Stimulated activated CD8-positive, alpha-beta memory T cell treated with anti-CD3 and anti-CD28 coated beads, Interleukin-4, amount 100 ng/mL, for 4 hours (primary cell): ENCODE measurements around the gene IRF2BP1.

Experiments used
- DNase-seq, 2 donors: peaks; one replicate each; pipeline ENCODE4 v3.0.0-alpha.2; 2020; ENCODE audit warnings: low read depth in 2 of 2, low spot score in 1 of 2

The IRF2BP1 gene, protein sequence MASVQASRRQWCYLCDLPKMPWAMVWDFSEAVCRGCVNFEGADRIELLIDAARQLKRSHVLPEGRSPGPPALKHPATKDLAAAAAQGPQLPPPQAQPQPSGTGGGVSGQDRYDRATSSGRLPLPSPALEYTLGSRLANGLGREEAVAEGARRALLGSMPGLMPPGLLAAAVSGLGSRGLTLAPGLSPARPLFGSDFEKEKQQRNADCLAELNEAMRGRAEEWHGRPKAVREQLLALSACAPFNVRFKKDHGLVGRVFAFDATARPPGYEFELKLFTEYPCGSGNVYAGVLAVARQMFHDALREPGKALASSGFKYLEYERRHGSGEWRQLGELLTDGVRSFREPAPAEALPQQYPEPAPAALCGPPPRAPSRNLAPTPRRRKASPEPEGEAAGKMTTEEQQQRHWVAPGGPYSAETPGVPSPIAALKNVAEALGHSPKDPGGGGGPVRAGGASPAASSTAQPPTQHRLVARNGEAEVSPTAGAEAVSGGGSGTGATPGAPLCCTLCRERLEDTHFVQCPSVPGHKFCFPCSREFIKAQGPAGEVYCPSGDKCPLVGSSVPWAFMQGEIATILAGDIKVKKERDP

DNA sequence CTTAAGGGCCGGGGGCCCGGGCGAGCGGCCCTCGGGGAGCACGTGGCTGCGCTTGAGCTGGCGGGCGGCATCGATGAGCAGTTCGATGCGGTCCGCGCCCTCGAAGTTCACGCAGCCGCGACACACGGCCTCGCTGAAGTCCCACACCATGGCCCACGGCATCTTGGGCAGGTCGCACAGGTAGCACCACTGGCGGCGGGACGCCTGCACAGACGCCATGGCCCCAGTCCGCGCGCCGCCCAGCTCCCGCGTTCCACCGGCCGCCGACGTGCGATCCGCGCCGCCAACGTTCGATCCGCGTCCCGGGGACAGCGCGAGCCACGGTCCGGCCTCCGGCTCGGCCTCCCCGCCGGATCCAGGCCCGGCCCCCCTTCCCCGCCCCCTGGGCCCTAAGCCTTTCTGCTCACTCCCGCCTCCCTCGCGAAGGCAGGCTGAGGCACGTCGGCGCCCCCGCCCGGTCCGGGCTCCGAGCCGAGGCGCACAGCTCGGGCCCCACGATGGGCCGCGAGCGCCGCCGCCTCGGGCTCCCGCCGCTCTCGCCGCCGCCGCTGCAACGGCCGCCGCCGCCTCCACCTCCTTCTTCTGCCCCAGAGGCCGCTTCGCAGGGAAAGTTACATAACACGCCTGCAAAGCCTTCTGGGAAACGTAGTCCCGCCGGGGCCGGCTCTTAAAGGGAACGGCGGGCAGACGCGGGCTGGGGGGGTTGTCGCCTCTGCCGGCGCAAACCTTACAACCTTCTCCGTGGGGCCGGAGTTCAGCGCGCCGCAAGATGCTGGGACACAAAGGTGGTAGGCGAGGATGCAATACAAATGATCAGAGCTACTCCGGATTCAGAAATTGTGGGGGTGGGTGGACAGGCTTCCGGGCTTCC, at the start of gene IRF2BP1:
Gene IRF2BP1 (minus strand): TSS at position 586 of the 871 bp plus-strand sequence. CDS start 367 bp downstream, at position 219.
- DNase-seq: peak; percentile 72 to 73

DNA sequence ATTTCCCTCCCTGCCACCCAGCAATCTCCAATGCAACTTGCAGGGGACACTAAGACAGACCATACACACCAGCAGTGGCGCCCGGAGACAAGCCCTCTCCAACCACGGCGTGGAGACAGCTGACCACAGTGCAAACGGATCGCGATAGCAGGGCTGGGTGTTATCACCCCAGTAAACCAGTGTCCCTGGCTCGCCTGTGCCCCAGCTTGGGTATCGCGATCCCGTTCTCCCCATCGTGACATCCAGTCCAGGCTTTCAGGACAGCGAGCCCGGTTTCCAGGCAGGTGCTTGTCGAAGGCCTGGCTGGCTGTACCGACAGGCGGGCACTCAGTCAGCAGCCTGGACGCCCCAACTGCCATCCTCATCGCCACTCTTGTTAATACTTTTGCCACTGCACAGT, 49.3 kb upstream of the IRF2BP1 start:
- no peak for DNase-seq

DNA sequence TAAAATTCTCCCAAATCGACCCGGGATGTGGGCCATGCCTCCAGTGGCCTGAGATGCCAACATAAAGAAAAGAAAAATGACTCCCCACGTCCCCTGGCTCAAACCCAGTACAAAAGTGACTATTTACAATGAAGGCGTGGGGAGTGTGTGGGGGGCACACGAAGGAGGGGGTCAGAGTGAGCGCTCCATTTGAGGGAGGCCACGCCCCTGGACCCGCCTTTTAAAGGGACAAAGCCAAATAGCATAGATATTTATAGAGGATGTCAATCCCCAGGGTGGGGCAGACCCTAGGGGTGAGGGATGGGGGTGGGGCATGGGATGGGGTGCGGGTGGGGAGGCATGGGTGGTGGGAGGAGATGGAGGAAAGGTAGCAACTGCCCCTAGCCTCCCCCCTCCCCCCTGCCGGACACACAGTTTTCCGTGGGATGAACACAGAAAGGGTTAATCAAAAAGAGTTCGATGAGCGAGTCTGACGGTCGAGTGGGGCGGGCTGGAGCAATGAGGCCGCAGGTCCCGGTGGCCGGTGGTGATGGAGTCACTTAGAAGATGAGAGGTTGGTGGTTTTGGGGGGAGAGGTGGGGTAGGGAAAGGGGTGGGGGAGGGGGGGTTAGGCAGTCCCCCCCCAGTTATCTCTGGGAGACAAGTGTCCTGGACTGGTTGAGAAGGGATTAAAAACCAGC, 48.8 kb upstream of the IRF2BP1 start:
- no peak for DNase-seq

DNA sequence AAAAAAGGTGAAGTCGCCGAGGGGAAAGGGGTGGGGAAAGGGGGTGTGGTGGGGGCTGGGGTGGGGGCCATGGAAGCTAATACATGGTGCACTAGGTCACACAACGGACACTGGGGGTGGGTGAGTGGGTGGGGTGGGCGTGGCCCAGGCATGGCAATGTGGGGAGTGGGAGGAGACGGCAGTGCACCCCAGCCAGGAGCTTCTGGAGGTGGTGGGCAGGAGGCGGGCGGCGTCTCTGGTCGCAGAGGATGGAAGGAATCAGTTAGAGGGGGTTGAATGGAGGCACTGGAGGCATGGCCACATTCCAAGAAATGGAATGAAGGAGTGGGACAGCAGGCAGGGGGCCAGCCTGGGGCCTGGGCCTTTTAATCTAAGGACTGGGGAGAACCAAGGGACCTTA, 47.8 kb upstream of the IRF2BP1 start:
- no peak for DNase-seq

DNA sequence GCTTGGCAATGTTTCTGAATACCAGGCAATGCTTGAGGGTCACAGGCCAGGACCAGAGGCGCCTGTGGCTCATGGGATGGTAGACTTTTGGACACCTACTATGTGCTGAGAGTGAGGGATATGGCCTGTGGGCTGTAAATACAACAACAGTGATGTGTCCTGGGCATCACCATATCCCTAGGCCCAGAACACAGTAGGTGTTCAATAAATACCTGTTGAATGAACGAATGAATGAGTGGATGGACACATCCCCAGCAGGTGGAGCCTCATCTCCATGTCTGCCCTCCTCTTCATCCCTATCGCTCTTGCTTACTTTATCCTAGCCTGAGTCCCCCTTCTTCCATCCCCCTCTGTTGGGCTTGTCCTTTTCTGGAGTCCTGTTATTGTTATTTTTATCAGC, 45.1 kb upstream of the IRF2BP1 start:
- DNase-seq: no peak

DNA sequence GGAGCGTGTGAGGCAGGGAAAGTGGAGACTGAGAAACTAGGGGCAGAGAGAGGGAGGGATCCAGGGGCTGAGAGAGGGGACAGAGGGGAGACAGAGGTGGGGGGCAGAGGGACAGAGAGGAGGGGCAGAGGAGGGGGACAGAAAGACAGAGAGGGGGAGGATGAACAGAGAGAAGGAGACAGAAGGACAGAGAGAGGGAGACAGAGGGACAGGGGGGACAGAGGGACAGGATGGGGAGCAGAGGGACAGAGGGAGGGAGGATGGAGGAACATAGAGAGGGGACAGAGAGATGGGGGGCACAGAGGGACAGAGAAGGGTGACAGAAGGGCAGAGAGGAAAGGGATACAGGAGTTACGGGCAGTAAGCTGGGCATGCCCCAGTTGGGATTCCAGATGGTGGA, 43.3 kb upstream of the IRF2BP1 start:
- no peak for DNase-seq

DNA sequence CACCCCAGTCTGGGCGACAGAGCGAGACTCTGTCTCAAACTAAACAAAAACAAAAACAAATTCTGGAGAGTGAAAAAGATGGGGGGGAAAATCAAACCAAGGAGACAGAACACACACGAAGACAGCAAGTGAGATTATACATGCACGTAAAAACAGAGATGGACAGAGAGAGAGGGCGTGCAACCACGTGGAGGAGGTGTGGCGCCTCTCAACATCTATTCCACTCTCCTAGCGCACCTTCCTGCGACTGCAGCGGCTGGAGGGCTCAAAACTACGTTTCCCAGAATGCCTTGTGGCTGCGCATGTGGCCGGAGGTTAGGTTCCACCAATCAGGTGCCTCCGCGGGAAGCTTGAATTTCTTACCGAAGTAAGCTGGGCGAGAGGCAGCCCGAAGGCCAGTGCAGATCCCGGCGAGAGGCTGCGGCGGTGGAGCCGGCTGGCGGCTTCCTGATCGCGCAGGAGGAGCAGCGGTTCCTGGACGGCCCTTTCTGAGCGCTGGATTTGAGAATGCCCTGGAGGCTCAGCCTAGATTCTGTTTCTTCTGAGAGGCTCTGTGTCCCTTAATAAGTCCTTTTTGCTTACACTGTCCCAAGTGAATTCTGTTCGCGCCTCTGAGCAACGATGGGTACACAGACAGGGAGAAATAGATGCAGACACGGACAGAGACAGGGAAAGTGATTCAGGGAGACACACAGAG, 41.8 kb upstream of the IRF2BP1 start:
- peak; percentile 70 to 73 for DNase-seq

DNA sequence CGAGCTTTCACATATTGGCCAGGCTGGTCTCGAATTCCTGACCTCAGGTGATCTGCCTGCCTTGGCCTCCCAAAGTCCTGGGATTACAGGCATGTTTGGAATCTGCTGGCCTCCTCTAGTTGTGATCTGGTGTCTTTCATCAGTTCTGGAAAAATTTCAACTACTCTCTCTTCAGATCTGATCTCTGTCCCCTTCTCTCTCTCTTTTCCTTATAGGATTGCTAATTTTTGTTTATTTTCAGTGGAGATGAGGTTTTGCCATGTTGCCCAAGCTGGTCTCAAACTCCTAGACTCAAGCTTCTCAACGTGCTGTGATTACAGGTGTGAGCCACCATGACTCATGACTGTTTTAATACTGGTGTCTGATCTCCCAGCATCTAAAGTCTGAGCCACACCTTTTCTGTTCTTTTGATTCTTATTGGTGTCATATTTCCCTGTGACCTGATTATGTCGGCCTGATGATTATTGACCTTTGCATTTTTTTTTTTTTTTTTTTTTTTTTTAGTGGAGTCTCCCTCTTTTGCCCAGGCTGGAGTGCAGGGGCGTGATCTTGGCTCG, 39.0 kb upstream of the IRF2BP1 start:
- no peak for DNase-seq

DNA sequence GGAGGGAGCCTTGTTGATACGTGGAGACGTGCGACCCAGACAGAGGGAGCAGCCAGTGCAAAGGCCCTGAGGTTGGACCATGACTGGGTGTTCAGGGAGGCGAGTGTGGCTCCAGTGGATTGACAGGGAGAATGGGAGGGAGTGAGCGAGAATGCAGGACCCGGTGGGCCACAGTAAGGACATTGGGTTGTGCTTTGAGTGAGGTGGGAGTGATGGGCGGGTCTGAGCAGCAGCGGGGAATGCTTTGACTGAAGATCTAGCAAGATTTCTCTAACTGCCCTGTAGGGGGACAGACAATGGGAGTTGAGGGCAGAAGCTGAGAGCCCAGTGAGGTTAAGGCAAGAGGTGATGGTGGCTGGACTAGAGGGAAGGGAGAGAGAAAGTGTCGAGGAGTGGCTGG, 36.3 kb upstream of the IRF2BP1 start:
- no peak for DNase-seq

DNA sequence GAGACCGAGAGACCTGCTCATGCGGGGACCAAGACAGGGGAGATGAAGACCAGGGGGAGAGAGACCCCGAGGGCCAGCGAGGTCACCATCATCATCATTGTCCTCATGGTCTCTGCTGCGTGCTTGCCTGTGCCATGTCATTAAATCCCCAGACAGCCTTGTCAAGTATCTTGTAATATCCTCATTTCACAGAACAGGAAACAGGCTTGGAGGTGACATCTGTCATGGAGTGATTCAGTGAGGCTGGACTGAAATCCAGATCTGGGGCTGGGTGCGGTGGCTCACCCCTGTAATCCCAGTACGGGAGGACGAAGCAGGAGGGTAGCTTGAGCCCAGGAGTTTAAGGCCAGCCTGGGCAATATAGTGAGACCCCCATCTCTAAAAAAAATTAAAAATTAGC, 34.5 kb upstream of the IRF2BP1 start:
- DNase-seq: no peak

DNA sequence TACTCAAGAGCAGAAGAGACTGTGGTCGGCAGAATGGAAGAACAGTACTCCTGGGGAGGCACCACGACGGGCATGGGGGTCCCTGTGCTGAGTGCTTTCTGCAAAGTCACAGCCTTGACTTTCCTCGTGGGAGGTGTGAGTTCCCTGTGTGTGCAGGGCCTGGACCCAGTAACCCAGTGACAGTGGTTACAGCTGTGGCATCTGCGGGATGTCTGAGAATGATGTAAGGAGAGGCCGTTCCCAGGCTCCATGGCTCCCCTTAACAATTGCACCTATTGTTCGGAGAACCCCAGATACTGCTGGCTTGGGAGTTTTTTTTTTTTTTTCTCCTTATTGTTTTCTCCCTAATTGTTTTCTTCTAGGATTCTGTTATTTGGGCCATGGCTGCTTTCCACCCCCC, 33.7 kb upstream of the IRF2BP1 start:
- DNase-seq: no peak

DNA sequence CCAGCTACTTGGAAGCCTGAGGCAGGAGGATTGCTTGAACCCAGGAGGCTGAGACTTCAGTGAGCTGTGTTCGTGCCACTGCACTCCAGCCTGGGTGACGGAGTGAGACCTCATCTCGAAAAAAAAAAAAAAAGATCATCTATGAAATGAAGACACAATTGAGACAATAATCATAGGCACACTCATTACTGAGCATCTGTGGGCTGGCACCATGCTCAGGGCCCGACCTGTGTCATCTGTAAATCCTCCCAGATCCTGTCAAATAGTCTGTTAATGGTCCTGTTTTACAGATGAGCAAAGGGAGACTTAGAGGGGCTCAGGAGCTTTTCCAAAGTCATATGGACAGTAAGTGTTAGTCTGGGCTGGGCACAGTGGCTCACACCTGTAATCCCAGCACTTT, 32.8 kb upstream of the IRF2BP1 start:
- DNase-seq: no peak

DNA sequence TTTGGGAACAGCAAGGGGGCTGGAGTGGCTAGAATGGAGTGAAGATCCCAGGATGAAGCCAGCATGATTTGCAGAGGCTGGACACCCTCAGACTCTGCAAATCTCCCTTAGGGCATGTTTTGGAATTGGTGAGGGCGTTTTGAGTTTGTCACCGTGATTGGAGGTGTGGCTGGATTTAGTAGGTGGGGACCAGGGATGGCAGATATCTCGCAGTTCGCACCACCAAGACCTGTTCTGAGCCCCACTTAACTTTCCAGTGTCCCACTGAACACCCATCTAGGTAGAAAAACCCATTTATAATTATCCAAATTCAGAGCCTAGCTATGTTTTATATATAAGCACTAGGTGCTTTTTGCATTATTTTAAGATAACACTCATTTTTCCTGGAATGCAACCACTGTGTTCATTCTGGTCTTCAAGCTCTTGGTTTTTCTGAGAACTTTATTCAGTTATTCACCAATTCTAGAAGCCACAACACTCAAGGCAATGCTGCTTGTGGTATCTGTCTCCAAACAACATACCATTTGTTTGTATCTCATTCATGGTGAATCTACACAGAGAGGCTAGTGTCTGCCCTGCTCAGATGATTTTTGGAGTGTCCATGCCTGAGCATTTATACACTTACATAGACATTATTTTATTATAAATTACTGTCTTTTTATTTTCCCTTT, 31.6 kb upstream of the IRF2BP1 start:
- DNase-seq: no peak

DNA sequence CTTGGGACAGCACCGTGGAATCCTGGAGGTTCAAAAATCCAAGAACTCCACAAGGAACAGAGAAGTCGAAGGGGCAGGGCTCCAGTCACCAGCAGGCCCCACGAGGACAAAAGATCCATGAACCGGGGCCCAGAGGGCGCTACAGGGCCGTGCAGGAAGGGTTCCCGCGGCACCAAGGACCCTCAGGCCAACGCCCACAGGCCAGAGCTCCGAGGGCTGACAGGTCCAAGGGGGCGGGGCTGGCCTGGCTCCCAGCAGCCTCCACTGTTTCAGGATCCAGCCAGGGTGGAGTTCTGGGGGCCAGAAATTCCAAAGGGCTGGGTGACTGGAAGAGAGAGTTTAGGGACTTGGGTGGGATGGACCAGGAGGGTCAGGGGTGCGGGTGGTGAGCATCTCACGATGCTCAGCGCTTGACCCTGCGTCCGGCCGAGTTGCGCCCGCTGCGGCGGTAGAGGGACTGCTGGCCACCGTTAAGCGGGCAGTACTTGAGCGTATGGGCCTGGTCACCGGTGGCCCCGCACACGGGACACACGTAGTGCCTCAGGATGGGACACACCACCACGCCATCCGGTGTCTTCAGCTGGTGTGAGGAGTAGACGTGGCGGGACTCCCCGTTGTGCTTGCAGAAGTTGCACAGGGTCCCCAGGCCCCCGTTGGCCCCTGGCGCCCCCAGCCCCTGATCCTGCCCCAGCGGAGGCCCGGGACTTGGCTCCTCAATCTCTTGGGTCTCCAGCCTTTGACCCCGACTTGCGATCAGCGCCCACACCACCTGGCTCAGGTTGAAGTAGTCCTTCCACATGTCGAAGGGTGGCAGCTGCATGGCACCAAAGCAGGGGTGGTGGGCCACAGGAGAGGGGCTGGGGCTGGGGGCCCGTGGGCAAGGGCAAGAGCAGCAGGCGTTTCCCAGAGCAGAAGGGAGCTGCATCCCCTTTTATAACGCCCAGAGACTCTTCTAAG, 28.2 kb upstream of the IRF2BP1 start, which contains the start of gene NANOS2:
Gene NANOS2 (minus strand): TSS at position 905 of the 957 bp plus-strand sequence. CDS start 85 bp downstream, at position 820.
- no peak for DNase-seq

DNA sequence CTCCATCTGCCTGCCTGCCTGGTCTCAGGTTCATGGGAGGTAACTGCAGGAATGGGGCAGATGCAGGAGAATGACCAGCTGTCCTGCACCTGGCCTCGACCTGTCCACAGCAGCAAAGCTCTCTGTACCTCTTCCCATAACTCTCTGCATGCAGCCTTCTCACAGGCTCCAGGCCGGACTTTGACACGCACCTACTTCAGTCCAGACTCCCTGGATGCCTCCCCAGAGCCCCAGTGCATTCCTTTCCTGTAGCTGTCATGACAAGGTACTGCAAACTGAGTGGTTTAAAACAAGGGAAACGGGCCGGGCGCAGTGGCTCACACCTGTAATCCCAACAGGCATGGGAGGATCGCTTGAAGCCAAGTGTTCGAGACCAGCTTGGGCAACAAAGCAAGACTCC, 25.4 kb upstream of the IRF2BP1 start:
- DNase-seq: no peak

DNA sequence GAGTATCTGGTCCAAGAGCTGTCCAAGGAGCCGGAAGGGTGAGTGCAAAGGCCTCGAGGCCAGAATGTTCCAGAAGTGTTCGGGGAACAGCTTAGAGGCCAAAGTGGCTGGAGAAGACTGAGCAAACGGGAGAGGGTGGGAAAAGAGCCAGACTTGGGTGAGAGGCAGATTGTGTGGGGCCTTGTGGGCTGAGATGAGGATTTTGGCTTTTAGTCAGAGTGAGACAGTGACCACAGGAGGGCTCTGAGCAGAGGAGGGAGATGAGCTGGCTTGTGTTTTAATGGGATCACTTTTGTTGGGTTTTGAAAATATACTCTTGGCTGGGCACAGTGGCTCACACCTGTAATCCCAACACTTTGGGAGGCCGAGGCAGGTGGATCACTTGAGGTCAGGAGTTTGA, 23.0 kb upstream of the IRF2BP1 start:
- no peak for DNase-seq

DNA sequence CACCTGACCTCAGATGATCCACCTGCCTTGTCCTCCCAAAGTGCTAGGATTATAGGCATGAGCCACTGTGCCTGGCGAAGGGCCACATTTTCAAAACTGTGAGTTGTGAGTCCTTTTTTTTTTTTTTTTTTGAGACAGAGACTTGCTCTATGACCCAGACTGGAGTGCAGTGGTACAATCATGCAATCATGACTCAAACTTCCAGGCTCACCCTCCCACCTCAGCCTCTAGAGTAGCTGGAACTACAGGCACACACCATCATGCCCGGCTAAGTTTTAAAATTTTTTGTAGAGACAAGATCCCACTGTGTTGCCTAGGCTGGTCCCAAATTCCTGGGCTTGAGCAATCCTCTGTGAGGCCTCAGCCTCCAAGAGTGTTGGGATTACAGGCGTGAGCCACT, 20.3 kb upstream of the IRF2BP1 start:
- no peak for DNase-seq

DNA sequence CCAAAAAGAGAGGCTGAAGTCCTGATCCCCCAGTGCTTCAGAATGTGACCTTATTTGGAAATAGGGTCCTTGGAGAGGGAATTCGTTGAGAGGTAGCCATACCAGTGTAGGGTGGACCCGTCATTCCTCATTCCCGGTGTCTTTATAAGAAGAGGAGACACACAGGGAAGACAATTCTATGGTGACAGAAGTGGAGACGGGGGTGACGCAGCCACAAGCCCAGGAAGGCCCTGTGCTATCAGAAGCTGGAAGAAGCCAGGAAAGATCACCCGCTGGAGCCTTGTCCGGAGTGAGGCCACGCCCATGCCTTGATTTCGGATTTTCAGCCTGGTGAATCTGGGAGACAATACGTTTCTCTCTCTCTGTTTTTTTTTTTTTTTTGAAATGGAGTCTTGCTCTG, 19.1 kb upstream of the IRF2BP1 start:
- no peak for DNase-seq
